HepG2 (cell line): ENCODE results near the gene SMO. TPM values are rescaled to one million over a fixed set of nuclear protein-coding genes. Genes with fewer than 3 reads are reported as not detected.
A peak's percentile ranks its signal among the peaks of the same experiment; 100 is the strongest.

Experiments
- ARNTL ChIP-seq: sonication (generic); formaldehyde crosslinking; IDR thresholded peaks from 2 replicates; pipeline ENCODE4 v1.4.0; 2020; ENCODE audit warnings: mild to moderate bottlenecking, missing genetic modification reagents
- BORCS8-MEF2B ChIP-seq: sonication (generic); formaldehyde crosslinking; IDR thresholded peaks from 2 replicates; pipeline ENCODE4 v1.8.0; 2022; ENCODE audit warnings: mild to moderate bottlenecking, missing genetic modification reagents
- ELF3 ChIP-seq: IDR thresholded peaks from 2 replicates; pipeline ENCODE4 v1.6.1; 2016; ENCODE audit warnings: missing genetic modification reagents, missing compliant biosample characterization
- FOXA3 ChIP-seq: IDR thresholded peaks from 2 replicates; pipeline ENCODE4 v1.6.1; 2016; ENCODE audit warnings: missing genetic modification reagents, missing compliant biosample characterization
- HOMEZ ChIP-seq: IDR thresholded peaks from 2 replicates; pipeline ENCODE4 v1.6.1; 2016; ENCODE audit warnings: low read depth
- MED1 ChIP-seq: sonication (generic); formaldehyde crosslinking; IDR thresholded peaks from 2 replicates; pipeline ENCODE4 v1.4.0; 2020; ENCODE audit warnings: missing genetic modification reagents
- NFAT5 ChIP-seq: sonication (generic); formaldehyde crosslinking; IDR thresholded peaks from 2 replicates; pipeline ENCODE4 v1.4.0; 2020; ENCODE audit warnings: missing genetic modification reagents
- PLSCR1 ChIP-seq: sonication (generic); formaldehyde crosslinking; IDR thresholded peaks from 2 replicates; pipeline ENCODE4 v1.5.0; 2020; ENCODE audit warnings: missing genetic modification reagents, mild to moderate bottlenecking, borderline replicate concordance
- RORA ChIP-seq: sonication (generic); formaldehyde crosslinking; IDR thresholded peaks from 2 replicates; pipeline ENCODE4 v1.5.0; 2020; ENCODE audit warnings: mild to moderate bottlenecking, missing genetic modification reagents, moderate library complexity
- SIN3A ChIP-seq: IDR thresholded peaks from 2 replicates; pipeline ENCODE4 v1.6.1; 2011; ENCODE audit warnings: low read depth, mild to moderate bottlenecking, control low read depth, low read length, borderline replicate concordance
- SMARCE1 ChIP-seq: fragments of 450-650 bp; IDR thresholded peaks from 2 replicates; pipeline ENCODE4 v1.6.1; 2017; ENCODE audit warnings: borderline replicate concordance
- SRSF9 ChIP-seq: fragments of 200-400 bp; formaldehyde crosslinking; IDR thresholded peaks from 2 replicates; pipeline ENCODE4 v1.6.1; 2018; ENCODE audit warnings: borderline replicate concordance, mild to moderate bottlenecking, low read depth, low read length; ENCODE audit not compliant: insufficient read depth, poor library complexity, severe bottlenecking
- TBL1XR1 ChIP-seq: fragments of 150-350 bp; IDR thresholded peaks from 2 replicates; pipeline ENCODE4 v1.6.1; 2014; ENCODE audit warnings: borderline replicate concordance, low read length; ENCODE audit not compliant: partially characterized antibody
- TRIM24 ChIP-seq: sonication (generic); formaldehyde crosslinking; IDR thresholded peaks from 2 replicates; pipeline ENCODE4 v1.8.0; 2022; ENCODE audit warnings: mild to moderate bottlenecking, missing genetic modification reagents
- ZBTB25 ChIP-seq: IDR thresholded peaks from 2 replicates; pipeline ENCODE4 v1.6.1; 2018; ENCODE audit warnings: missing genetic modification reagents
- ZBTB3 ChIP-seq: sonication (generic); formaldehyde crosslinking; IDR thresholded peaks from 2 replicates; pipeline ENCODE4 v1.4.0; 2020; ENCODE audit warnings: low read depth, mild to moderate bottlenecking, moderate library complexity, missing genetic modification reagents, borderline replicate concordance
- ZNF3 ChIP-seq: IDR thresholded peaks from 2 replicates; pipeline ENCODE4 v1.7.0; 2017; ENCODE audit warnings: inconsistent platforms
- ZNF629 ChIP-seq: sonication (generic); formaldehyde crosslinking; conservative IDR thresholded peaks from 2 replicates; pipeline ENCODE4 v1.5.0; 2020; ENCODE audit warnings: missing genetic modification reagents
- ZNF704 ChIP-seq: sonication (generic); formaldehyde crosslinking; IDR thresholded peaks from 2 replicates; pipeline ENCODE4 v1.8.1; 2023; ENCODE audit warnings: mild to moderate bottlenecking, inconsistent platforms, moderate library complexity, missing genetic modification reagents, borderline replicate concordance
- polyA plus RNA-seq, 8 experiments: library from polyadenylated mRNA; depleted of rRNA in 3 of 8; stranded (reverse) in 7 of 8; unstranded in 1 of 8; fragments of >200 nt; fragmentation: Illumina TruSeq in 4 of 8; extraction: Trizol in 4 of 8; gene quantifications; 2 replicates each; pipeline versions ENCODE4 v1.2.1 to v1.2.3, GENCODE V29; 2011 to 2016; ENCODE audit warnings: low read depth in 4 of 8, missing spikeins in 1 of 8, mixed read lengths in 1 of 8; ENCODE audit not compliant: insufficient read depth in 1 of 8
- total RNA-seq, 5 experiments: library from RNA; depleted of rRNA; stranded (reverse); fragments of >200 nt; fragmentation: Illumina TruSeq; extraction: Trizol; gene quantifications; 2 replicates each; pipeline ENCODE4 v1.2.3, GENCODE V29; 2016; ENCODE audit warnings: low read depth in 1 of 5

The SMO gene
- total and polyA plus RNA-seq, 2 of the 13 experiments (the other 11 are each of a cell fraction or from before 2014, with no cell fraction given), result 23.8 to 32.3 TPM

- no peak for TF ChIP-seq ZBTB25
- no peak for TF ChIP-seq ZBTB3 (CRISPR knock-in tag)
- no peak for TF ChIP-seq ZNF704
- TF ChIP-seq SIN3A, result no peak
- no peak for TF ChIP-seq TBL1XR1
- TF ChIP-seq ZNF3, result no peak
- no peak for TF ChIP-seq SRSF9
- TF ChIP-seq NFAT5 (CRISPR knock-in tag), result no peak
- TF ChIP-seq FOXA3, result 0 out of 2 replicates have a peak, but pooled peaks have one; percentile 14
- 0 out of 2 replicates have a peak, but pooled peaks have one; percentile 21 for TF ChIP-seq MED1
- no peak for TF ChIP-seq TRIM24 (CRISPR knock-in tag)
- no peak for TF ChIP-seq HOMEZ
- TF ChIP-seq RORA (CRISPR knock-in tag), result no peak
- TF ChIP-seq ARNTL, result no peak
- TF ChIP-seq BORCS8-MEF2B (CRISPR knock-in tag), result 0 out of 2 replicates have a peak, but pooled peaks have one; percentile 32
- TF ChIP-seq ZNF629 (CRISPR knock-in tag), result no peak
- no peak for TF ChIP-seq ELF3 (CRISPR knock-in tag)
- TF ChIP-seq SMARCE1, result no peak
- no peak for TF ChIP-seq PLSCR1 (CRISPR knock-in tag)
These were observed 30.2 kb downstream of the SMO start (continued) for GRCh38 chr7:129218514-129219062.
